PC-3 (cell line): ENCODE data around the gene SMIM22. TPM values are rescaled to one million over a fixed set of nuclear protein-coding genes. Genes with fewer than 3 reads are reported as not detected.
A peak's percentile ranks its signal among the peaks of the same experiment; 100 is the strongest.

Experiments
- ATAC-seq: fragments of 200-7000 bp; cut with Tn5 transposase; 2 replicates; pipeline ENCODE4 v1.9.1; 2020; ENCODE audit warnings: mild to moderate bottlenecking, moderate library complexity
- BruUV-seq: library from RNA; stranded (reverse); fragments of 400-500 nt; replicated peaks from 2 replicates; lab custom pipeline; 2021; lab: Mats Ljungman, UMichigan
- CTCF ChIA-PET: fragments of 300-600 bp; sonication (Branson Sonifier 250); formaldehyde crosslinking; loops from one replicate; lab custom pipeline; 2022; ENCODE audit warnings: antibody characterized with exemption; lab: Charles Lee
- POLR2A ChIA-PET: fragments of 300-600 bp; sonication (Branson Sonifier 250); formaldehyde crosslinking; loops from one replicate; lab custom pipeline; 2022; ENCODE audit warnings: antibody characterized with exemption; ENCODE audit not compliant: unreplicated experiment; lab: Charles Lee
- DNase-seq: peaks from one replicate; pipeline ENCODE4 v3.0.0-alpha.2; 2015
- H2AFZ ChIP-seq: fragments of 300-600 bp; sonication (generic); 2 replicates; pipeline ENCODE4 v1.6.0; 2016; ENCODE audit warnings: antibody characterized with exemption, low read length
- H3F3A ChIP-seq: fragments of 300-600 bp; sonication (generic); one replicate; pipeline ENCODE4 v1.6.0; 2017; ENCODE audit warnings: antibody characterized with exemption, low read length, control low read depth, mild to moderate bottlenecking; ENCODE audit not compliant: unreplicated experiment
- H3K27ac ChIP-seq: fragments of 300-600 bp; sonication (generic); 2 replicates; pipeline ENCODE4 v1.5.1; 2016; ENCODE audit warnings: mild to moderate bottlenecking, low read length
- H3K27me3 ChIP-seq: fragments of 300-600 bp; sonication (generic); 2 replicates; pipeline ENCODE4 v1.6.1; 2016; ENCODE audit warnings: low read length, mixed read lengths
- H3K36me3 ChIP-seq: fragments of 300-600 bp; sonication (generic); 2 replicates; pipeline ENCODE4 v1.6.1; 2016; ENCODE audit warnings: low read depth, mixed run types, low read length, mixed read lengths
- H3K4me1 ChIP-seq: fragments of 300-600 bp; sonication (generic); 2 replicates; pipeline ENCODE4 v1.5.1; 2016; ENCODE audit warnings: low read length; ENCODE audit not compliant: insufficient read depth
- H3K4me2 ChIP-seq: fragments of 300-600 bp; sonication (generic); 2 replicates; pipeline ENCODE4 v1.6.0; 2016; ENCODE audit warnings: low read length
- H3K4me3 ChIP-seq: fragments of 300-600 bp; sonication (generic); 2 replicates; pipeline ENCODE4 v1.5.1; 2016; ENCODE audit warnings: mild to moderate bottlenecking, low read length, mixed read lengths
- H3K79me2 ChIP-seq: fragments of 300-600 bp; sonication (generic); 2 replicates; pipeline ENCODE4 v1.6.1; 2017; ENCODE audit warnings: low read length, mixed read lengths
- H3K9ac ChIP-seq: fragments of 300-600 bp; sonication (generic); 2 replicates; pipeline ENCODE4 v1.6.0; 2016; ENCODE audit warnings: mild to moderate bottlenecking, low read length
- H3K9me2 ChIP-seq: fragments of 300-600 bp; sonication (generic); replicated peaks from 2 replicates; pipeline ENCODE4 v1.6.1; 2016; ENCODE audit warnings: mixed run types, low read length, mixed read lengths
- H3K9me3 ChIP-seq: fragments of 300-600 bp; sonication (generic); 2 replicates; pipeline ENCODE4 v1.6.1; 2016; ENCODE audit warnings: low read length, mixed read lengths
- H4K20me1 ChIP-seq: fragments of 300-600 bp; sonication (generic); 2 replicates; pipeline ENCODE4 v1.6.1; 2016; ENCODE audit warnings: low read length, mixed read lengths
- EZH2 ChIP-seq: fragments of 300-600 bp; sonication (generic); IDR thresholded peaks from one replicate; pipeline ENCODE4 v1.6.1; 2017; ENCODE audit warnings: antibody characterized with exemption, mild to moderate bottlenecking, low read length; ENCODE audit not compliant: unreplicated experiment
- EZH2phosphoT487 ChIP-seq: fragments of 300-600 bp; sonication (generic); IDR thresholded peaks from 2 replicates; pipeline ENCODE4 v1.6.1; 2018; ENCODE audit warnings: mild to moderate bottlenecking, antibody characterized with exemption, low read length, borderline replicate concordance
- intact Hi-C: fragments of 100-400 bp; cut with micrococcal nuclease; formaldehyde crosslinking; loops from 2 replicates; pipeline ENCODE4 v1.9.0; 2023
- total RNA-seq: library from RNA; depleted of rRNA; stranded (reverse); fragments of >200 nt; gene quantifications from 2 replicates; pipeline ENCODE4 v1.2.3, GENCODE V29; 2014
- TF ChIP-seq, protein P1 (sequence below): fragments of 300-600 bp; sonication (generic); conservative IDR thresholded peaks from 2 replicates; pipeline ENCODE4 v1.5.1; 2017; ENCODE audit warnings: antibody characterized with exemption, low read depth, mild to moderate bottlenecking, low read length

The SMIM22 gene
- total RNA-seq, 1 experiment from 2014 or later, result not detected

DNA sequence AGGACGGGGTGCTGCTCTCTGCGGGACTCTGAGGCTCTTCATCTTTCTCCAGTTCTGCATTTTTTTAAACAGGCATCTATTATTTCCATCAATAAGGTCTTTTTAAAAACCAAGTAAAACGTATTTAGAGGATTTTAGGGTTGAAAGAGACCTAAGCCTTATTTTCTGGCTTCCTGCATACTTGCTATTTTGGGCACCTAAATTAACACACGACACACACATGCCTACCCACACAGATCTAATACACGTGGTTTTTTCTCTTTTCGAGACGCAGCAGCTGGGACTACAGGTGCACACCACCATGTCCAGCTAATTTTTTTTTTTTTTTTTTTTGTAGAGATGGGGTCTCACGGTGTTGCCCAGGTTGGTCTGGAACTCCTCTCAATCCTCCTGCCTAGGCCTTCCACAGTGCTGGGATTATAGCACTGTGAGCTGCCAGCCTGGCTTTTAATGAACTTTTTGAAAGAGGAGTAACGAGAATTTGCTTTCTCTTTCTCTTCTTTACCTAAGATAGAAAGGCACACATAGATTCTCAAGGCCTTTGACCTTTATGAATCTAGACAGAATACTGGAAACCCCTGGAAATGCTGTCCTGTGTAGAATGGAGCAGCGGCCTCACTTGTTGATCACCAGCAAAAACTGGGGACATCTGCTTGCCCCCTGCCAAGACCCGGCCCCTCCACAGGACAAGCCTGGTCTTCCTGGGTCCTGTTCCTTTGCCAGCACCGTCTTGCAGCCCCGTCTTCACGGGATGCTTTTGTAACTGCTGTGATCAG is 47.1 kb upstream of the SMIM22 start:
- Histone ChIP-seq H3K4me3 (no peak overlapping the region), H3K27ac (no peak overlapping the region), H3K36me3 (no peaks in the 10 kb centered on the region), H3K27me3 (no peaks in the 10 kb centered on the region), H3K9me3 (no peaks in the 10 kb centered on the region), H4K20me1 (no peaks in the 10 kb centered on the region), H3K9ac (no peak overlapping the region), H3K4me1 (no peaks in the 10 kb centered on the region), H2AFZ (no peak overlapping the region), H3K9me2 (no peaks in the 10 kb centered on the region), H3K4me2 (no peak overlapping the region), H3F3A (no peaks in the 10 kb centered on the region), H3K79me2 (no peaks in the 10 kb centered on the region)
- TF ChIP-seq, protein P1, sequence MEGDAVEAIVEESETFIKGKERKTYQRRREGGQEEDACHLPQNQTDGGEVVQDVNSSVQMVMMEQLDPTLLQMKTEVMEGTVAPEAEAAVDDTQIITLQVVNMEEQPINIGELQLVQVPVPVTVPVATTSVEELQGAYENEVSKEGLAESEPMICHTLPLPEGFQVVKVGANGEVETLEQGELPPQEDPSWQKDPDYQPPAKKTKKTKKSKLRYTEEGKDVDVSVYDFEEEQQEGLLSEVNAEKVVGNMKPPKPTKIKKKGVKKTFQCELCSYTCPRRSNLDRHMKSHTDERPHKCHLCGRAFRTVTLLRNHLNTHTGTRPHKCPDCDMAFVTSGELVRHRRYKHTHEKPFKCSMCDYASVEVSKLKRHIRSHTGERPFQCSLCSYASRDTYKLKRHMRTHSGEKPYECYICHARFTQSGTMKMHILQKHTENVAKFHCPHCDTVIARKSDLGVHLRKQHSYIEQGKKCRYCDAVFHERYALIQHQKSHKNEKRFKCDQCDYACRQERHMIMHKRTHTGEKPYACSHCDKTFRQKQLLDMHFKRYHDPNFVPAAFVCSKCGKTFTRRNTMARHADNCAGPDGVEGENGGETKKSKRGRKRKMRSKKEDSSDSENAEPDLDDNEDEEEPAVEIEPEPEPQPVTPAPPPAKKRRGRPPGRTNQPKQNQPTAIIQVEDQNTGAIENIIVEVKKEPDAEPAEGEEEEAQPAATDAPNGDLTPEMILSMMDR, result no peak
- TF ChIP-seq EZH2, result no peak
- intact Hi-C loops, result no loop called here
- ATAC-seq, result no peak
- TSS peak; percentile 9 for BruUV-seq
- no peak for DNase-seq
- ChIA-PET CTCF (no interaction called here), POLR2A (no interaction called here)

DNA sequence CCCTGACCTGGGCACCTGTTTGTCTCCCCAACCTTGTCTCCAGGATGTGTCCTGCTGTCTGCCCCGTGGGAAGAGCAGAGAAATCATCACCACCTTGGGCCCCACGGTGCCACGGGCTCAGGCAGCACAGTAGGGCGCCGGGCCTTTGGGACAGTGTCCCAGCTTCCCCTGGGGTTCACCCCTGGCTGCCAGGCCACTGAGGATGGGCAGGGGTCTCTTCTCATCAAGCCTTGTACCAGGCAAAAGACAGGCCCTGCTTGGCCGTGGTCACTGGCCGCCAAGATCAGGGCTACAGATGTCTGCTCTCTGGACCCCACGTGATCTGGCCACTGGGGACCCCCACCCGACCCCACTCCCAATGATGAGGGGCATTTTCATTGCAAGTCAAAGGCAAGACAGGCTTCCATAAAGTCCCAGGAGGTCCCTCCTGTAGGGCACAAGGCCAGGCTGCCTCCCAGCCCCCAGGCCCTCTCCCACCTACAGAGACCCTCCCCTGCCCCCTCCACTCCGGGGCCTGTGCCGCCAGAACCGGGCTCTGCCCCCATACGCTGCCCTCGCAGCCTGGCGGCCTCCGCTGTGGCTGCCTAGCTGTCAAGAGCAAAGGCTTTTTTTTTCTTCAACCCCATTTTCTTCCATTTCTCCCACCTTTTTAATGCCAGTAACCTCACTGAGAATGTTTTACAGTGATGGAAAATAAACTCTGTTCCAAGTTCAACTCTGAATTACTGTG is 46.3 kb upstream of the SMIM22 start:
- Histone ChIP-seq H3K27ac (no peak overlapping the region), H3K79me2 (no peaks in the 10 kb centered on the region), H4K20me1 (no peaks in the 10 kb centered on the region), H3K4me2 (no peak overlapping the region), H3K27me3 (no peaks in the 10 kb centered on the region), H2AFZ (no peak overlapping the region), H3K9me3 (no peaks in the 10 kb centered on the region), H3K9me2 (no peaks in the 10 kb centered on the region), H3F3A (no peaks in the 10 kb centered on the region), H3K4me3 (no peak overlapping the region), H3K36me3 (no peaks in the 10 kb centered on the region), H3K4me1 (no peaks in the 10 kb centered on the region), H3K9ac (no peak overlapping the region)
- no TSS peak for BruUV-seq
- POLR2A ChIA-PET, result no interaction called here
- ATAC-seq, result no peak
- intact Hi-C loops, result no loop called here
- TF ChIP-seq, protein P1, result no peak
- TF ChIP-seq EZH2 (no peak), EZH2phosphoT487 (no peak)
- no peak for DNase-seq
- CTCF ChIA-PET, result no interaction called here
